ENCODE data around the gene AOX1. TPM values are rescaled to one million over a fixed set of nuclear protein-coding genes. Genes with fewer than 3 reads are reported as not detected.

Gene AOX1
- polyA plus RNA-seq, 1 of the 3 experiments (the other 2 are of a cell fraction) = 3.3 TPM

- TF ChIP-seq REST (IDR thresholded peaks at IDR 0.05; ENCODE audit: low read depth, low read length) (no peak), RXRA (IDR thresholded peaks at IDR 0.05; ENCODE audit: borderline replicate concordance, low read depth) (no peak), POLR2AphosphoS5 (IDR thresholded peaks at IDR 0.05; ENCODE audit: low read depth, low read length) (no peak), MEF2A (IDR thresholded peaks at IDR 0.05; ENCODE audit: borderline replicate concordance, low read depth) (no peak), ZBTB33 (IDR thresholded peaks at IDR 0.05; ENCODE audit: borderline replicate concordance, low read depth) (no peak), FOXJ3 (CRISPR knock-in tag; IDR thresholded peaks at IDR 0.05) (no peak), RFX5 (IDR thresholded peaks at IDR 0.05; ENCODE audit: low read length) (no peak), YY1 (IDR thresholded peaks at IDR 0.05; ENCODE audit: low read depth) (no peak), FOSL2 (IDR thresholded peaks at IDR 0.05; ENCODE audit: borderline replicate concordance, low read depth) (no peak), TEAD4 (IDR thresholded peaks at IDR 0.05; ENCODE audit: borderline replicate concordance, insufficient read depth) (no peak), SMC3 (IDR thresholded peaks at IDR 0.05; ENCODE audit: low read depth, low read length) (no peak)
- TF ChIP-seq, protein P1, sequence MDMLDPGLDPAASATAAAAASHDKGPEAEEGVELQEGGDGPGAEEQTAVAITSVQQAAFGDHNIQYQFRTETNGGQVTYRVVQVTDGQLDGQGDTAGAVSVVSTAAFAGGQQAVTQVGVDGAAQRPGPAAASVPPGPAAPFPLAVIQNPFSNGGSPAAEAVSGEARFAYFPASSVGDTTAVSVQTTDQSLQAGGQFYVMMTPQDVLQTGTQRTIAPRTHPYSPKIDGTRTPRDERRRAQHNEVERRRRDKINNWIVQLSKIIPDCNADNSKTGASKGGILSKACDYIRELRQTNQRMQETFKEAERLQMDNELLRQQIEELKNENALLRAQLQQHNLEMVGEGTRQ (IDR thresholded peaks at IDR 0.05; ENCODE audit: borderline replicate concordance, low read depth, low read length) = no peak
- Histone ChIP-seq H3K9me2 (no peaks in the 10 kb centered on the region), H4K20me1 (ENCODE audit: insufficient read depth) (no peaks in the 10 kb centered on the region), H3F3A (replicated peaks; ENCODE audit: insufficient read depth) (no peaks in the 10 kb centered on the region), H3K27ac (ENCODE audit: low read depth in 2 of 2, low read length in 1 of 2) (no peak overlapping the region), H3K4me1 (ENCODE audit: control insufficient read depth in 1 of 2, insufficient read depth in 2 of 2, low read depth in 1 of 2, low read length in 1 of 2) (no peaks in the 10 kb centered on the region; a peak in 1 of 4 replicates), H2AFZ (ENCODE audit: low read depth) (no peak overlapping the region), H3K4me3 (ENCODE audit: low read depth in 2 of 2, low read length in 1 of 2) (no peak overlapping the region), H3K9me3 (no peaks in the 10 kb centered on the region), H3K9ac (no peak overlapping the region), H3K79me2 (ENCODE audit: insufficient read depth) (no peaks in the 10 kb centered on the region), H3K4me2 (no peak overlapping the region), H3K36me3 (replicated peaks in 1 of 2; ENCODE audit: control insufficient read depth in 1 of 2, insufficient read depth in 2 of 2, low read length in 1 of 2) (no peaks in the 10 kb centered on the region), H3K27me3 (ENCODE audit: insufficient read depth) (no peaks in the 10 kb centered on the region)
- ChIA-PET CTCF (no interaction called here), POLR2A (interaction anchor here (0.6 kb wide), 1 partner anchor 17 kb away, joined by 3 read pairs; no protein-coding TSS in a partner anchor)
- 7% methylated on average over 1 of the region's 1 CpG for WGBS (ENCODE audit: low lambda C conversion rate)
- DNase-seq = no peak
Observed at GRCh38 chr2:200652158-200652557, 66.3 kb downstream of the AOX1 start.
